GM12872 (cell line): ENCODE data around the gene BBS1.

ENCODE experiments used
- CTCF ChIP-seq: IDR thresholded peaks from 3 replicates; pipeline ENCODE4 v1.5.1; 2011; ENCODE audit warnings: low read depth, mild to moderate bottlenecking, low read length, moderate library complexity; ENCODE audit not compliant: insufficient read depth

The BBS1 gene

GRCh38 chr11:66542362-66542761 is 31.9 kb downstream of the BBS1 start:
- TF ChIP-seq CTCF: no peak

GRCh38 chr11:66543263-66544107 is 33.0 kb downstream of the BBS1 start:
- no peak for TF ChIP-seq CTCF

DNA sequence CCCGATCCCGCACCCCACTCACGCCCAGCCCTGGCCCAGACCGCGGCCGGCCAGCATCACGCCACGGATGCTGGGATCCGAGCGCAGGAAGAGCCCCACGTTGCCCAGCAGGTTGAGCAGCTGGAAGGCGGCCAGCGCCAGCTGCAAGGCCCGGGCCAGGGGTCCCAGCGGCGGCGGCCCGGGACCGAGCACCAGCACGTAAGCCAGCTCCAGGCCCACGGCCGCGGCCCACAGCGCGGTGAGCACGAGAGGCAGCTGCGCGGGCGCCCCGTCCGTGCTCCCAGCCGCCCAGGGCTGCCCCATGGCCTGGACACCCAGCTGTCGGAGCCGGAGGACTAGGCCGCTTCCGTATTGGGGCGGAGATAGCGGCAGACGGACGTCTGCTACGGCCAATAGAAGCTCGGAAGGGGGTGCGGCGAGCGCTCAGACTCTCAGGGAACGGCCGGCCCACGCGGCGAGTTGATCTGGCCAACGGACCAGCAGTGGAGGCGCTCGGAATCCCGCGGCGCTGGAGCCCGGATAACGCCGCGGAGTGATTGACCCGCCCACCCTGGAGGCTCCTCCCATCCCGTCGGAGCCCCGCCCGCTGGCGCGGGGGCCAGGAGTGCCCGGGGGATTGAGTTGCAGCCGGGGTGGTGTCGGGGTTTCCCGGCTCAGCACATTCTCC is 35.4 kb downstream of the BBS1 start, which contains the start of gene ZDHHC24:
Gene ZDHHC24, minus strand, starts transcription at position 348 of the 667 bp plus-strand sequence. Its CDS starts 45 bp downstream, at position 303.
- no peak for TF ChIP-seq CTCF

- TF ChIP-seq CTCF: no peak
These were observed 36.0 kb downstream of the BBS1 start, which contains the start of gene ACTN3 for GRCh38 chr11:66546368-66546965. TSS of gene ACTN3 (plus strand) at chr11:66546903. CDS start at chr11:66546938, 35 bp downstream.

DNA sequence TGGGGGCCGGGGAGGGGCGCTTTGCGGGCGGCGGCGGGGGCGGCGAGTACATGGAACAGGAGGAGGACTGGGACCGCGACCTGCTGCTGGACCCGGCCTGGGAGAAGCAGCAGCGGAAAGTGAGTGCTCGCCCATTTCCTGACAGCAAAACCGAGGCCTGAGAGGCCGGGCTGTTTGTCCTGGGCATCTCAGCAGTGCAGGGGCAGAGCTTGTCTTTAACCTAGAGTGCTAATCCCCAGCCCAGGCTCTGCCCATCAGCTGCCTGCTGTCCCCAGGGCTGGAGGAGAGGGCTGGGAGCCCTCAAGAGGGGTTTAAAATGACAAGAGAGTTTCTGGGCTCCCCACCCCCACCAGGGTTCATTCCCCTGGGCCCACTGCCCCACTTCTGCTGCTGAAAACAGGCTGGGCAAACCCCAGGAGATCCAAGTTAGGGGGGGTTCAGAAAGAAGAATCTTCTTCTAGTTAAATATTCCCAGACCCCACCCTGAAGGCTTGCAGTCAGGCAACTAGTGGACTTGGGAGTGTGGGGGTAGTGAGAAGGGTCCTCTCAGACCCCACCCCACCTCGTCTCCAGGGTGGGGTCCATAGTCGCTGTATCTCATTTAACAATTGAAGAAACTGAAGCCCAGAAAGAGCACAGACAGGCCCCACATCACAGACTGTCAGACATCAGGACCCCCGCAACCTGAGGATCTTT is 36.7 kb downstream of the BBS1 start:
- TF ChIP-seq CTCF: no peak

GRCh38 chr11:66547662-66548009 is 37.2 kb downstream of the BBS1 start:
- TF ChIP-seq CTCF: no peak

DNA sequence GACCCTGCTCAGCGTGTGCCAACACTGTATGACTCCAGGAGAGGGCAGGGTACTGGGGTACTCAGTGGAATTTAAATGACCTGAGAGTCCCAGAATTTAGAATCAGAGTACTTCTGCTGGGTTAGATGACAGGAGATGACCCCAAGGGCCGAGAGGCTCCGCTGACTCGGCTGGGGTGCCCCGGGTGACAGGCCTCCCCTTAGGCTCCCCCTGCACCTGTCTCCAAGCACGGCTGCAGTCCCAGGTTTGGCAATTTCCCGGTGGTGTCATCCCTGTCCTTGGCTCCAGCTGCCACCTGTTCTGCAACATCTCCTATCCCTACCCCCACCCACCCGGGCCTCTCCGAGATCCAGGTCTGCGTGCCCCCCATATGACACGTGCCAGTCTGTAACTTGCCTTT is 37.6 kb downstream of the BBS1 start:
- no peak for TF ChIP-seq CTCF
